Esophagus muscularis mucosa (tissue), 4 donors: ENCODE data around the gene GUCD1. TPM values are rescaled to one million over a fixed set of nuclear protein-coding genes. Genes with fewer than 3 reads are reported as not detected.

ENCODE experiments used
- DNase-seq: peaks from one replicate; pipeline ENCODE4 v3.0.0-alpha.2; 2017; ENCODE audit errors: extremely low spot score
- H3K27ac ChIP-seq, 4 donors: fragments of 200-600 bp; sonication (generic); replicated peaks in 1 of 4; 1 replicate in 3 of 4; 2 replicates in 1 of 4; pipeline ENCODE4 v1.5.1; 2016 to 2019; ENCODE audit warnings: mild to moderate bottlenecking in 1 of 4
- H3K27me3 ChIP-seq, 4 donors: fragments of 200-600 bp; sonication (generic); one replicate each; pipeline versions ENCODE4 v1.5.1 to v1.6.0; 2016 to 2019
- H3K36me3 ChIP-seq, 4 donors: fragments of 200-600 bp; sonication (generic); one replicate each; pipeline ENCODE4 v1.5.1; 2016 to 2019
- H3K4me1 ChIP-seq, 4 donors: fragments of 200-600 bp; sonication (generic); one replicate each; pipeline ENCODE4 v1.5.1; 2016 to 2019
- H3K4me3 ChIP-seq, 4 donors: fragments of 200-600 bp; sonication (generic); 1 replicate in 2 of 4; 2 replicates in 2 of 4; pipeline ENCODE4 v1.5.1; 2016 to 2019; ENCODE audit warnings: mild to moderate bottlenecking in 4 of 4, moderate library complexity in 1 of 4
- H3K9me3 ChIP-seq, 4 donors: fragments of 200-600 bp; sonication (generic); 1 replicate in 3 of 4; 2 replicates in 1 of 4; pipeline ENCODE4 v1.5.1; 2016 to 2019
- EP300 ChIP-seq: sonication (generic); formaldehyde crosslinking; IDR thresholded peaks from one replicate; pipeline ENCODE4 v1.6.1; 2017; ENCODE audit warnings: antibody characterized with exemption
- POLR2A ChIP-seq: fragments of 450-650 bp; IDR thresholded peaks from one replicate; pipeline ENCODE4 v1.6.1; 2017; ENCODE audit warnings: antibody characterized with exemption, moderate library complexity, mild to moderate bottlenecking, low read depth
- POLR2AphosphoS5 ChIP-seq, 2 donors: sonication (generic); formaldehyde crosslinking; IDR thresholded peaks; one replicate each; pipeline ENCODE4 v1.6.1; 2017; ENCODE audit warnings: antibody characterized with exemption in 2 of 2
- WGBS: methylation state at CpG from one replicate; pipeline ENCODE4 v1.1.5; 2018; 5-methylcytosine and 5-hydroxymethylcytosine counted together
- intact Hi-C: fragments of 100-400 bp; cut with DNase I; formaldehyde crosslinking; loops from one replicate; pipeline ENCODE4 v1.15.1; 2023
- total RNA-seq, 4 donors: library from RNA; depleted of rRNA; stranded (reverse); fragments of >200 nt; gene quantifications; one replicate each; pipeline versions ENCODE4 v1.1.0 to v1.2.1, GENCODE V29; 2016
- TF ChIP-seq, protein P1 (sequence below), 3 experiments: fragments of 200-600 bp in 2 of 3; fragments of 450-650 bp in 1 of 3; sonication (generic) in 2 of 3; IDR thresholded peaks; one replicate each; pipeline ENCODE4 v1.5.1; 2017 to 2019; ENCODE audit warnings: antibody characterized with exemption in 3 of 3, mild to moderate bottlenecking in 2 of 3, moderate library complexity in 1 of 3

Gene GUCD1
- total RNA-seq, 4 donors from 2014 or later = 93.4 to 202 (median 160) TPM

DNA sequence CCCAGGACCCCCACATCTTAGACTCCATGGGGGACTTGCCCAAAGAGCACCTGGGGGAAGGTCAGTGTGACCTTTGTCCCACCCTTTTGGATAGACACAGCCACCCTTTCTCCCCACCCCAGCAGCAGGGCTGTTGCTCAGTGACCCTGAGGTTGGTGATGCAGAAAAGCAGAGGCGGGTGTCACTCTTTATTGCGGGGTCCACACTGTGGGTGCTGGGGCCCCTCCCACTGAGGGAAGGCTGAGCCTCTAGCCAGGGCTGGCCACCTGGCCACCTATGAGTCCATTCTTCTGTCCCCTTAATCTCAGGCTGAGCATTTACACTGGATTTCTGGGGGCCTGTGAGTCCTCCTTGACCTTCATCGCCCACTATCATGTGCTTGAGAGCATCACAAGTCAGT, 30.5 kb upstream of the GUCD1 start:
- Histone ChIP-seq H3K27ac (peak overlapping the region; percentile 71 to 83 (median 80)), H3K36me3 (peaks cover 20 to 52% (median 35%) of the 10 kb centered on the region in 4 donors), H3K4me3 (no peak overlapping the region)

DNA sequence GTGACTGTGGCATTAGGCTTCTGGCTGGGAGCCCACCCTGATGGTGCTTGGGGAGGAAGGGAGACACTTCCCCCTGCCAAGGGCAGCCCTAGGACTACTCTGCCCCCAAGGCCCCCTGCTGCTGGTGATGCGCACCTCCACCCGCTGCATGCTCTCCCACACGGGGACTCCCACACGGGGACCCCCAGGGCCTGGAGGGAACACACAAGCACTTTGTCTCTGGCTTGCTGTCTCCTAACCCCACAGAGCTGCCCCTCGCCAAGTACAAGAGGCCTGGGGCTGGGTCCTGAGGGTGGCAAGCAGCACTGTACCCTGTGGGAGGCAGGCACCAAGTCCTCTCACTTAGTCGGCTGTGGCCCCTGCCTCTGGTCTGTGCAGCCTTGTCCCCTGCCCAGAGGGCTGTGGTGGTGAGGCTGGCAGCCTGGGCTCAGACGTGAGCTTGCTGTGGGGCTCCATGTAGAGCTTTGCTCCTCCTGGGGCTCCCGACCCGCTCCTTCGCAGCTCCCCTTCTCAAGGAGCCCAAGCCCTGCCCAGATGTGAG, 30.0 kb upstream of the GUCD1 start:
- H3K27me3 ChIP-seq = no peaks in the 10 kb centered on the region
- no peak for TF ChIP-seq POLR2AphosphoS5 (IDR thresholded peaks at IDR 0.05)
- TF ChIP-seq, protein P1, sequence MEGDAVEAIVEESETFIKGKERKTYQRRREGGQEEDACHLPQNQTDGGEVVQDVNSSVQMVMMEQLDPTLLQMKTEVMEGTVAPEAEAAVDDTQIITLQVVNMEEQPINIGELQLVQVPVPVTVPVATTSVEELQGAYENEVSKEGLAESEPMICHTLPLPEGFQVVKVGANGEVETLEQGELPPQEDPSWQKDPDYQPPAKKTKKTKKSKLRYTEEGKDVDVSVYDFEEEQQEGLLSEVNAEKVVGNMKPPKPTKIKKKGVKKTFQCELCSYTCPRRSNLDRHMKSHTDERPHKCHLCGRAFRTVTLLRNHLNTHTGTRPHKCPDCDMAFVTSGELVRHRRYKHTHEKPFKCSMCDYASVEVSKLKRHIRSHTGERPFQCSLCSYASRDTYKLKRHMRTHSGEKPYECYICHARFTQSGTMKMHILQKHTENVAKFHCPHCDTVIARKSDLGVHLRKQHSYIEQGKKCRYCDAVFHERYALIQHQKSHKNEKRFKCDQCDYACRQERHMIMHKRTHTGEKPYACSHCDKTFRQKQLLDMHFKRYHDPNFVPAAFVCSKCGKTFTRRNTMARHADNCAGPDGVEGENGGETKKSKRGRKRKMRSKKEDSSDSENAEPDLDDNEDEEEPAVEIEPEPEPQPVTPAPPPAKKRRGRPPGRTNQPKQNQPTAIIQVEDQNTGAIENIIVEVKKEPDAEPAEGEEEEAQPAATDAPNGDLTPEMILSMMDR (IDR thresholded peaks at IDR 0.05) = no peak
- 90% methylated on average over 2 of the region's 10 CpGs for WGBS
- H3K4me3 ChIP-seq = no peak overlapping the region
- H3K9me3 ChIP-seq = no peaks in the 10 kb centered on the region
- peaks cover 18 to 28% (median 27%) of the 10 kb centered on the region in 4 donors for H3K4me1 ChIP-seq
- no peak for DNase-seq
- intact Hi-C loops = no loop called here
- H3K36me3 ChIP-seq = peaks cover 20 to 52% (median 35%) of the 10 kb centered on the region in 4 donors
- H3K27ac ChIP-seq = peak overlapping the region; percentile 71 to 83 (median 80)

More for the DNA sequence above, 30.5 kb upstream of the GUCD1 start:
- H3K27me3 ChIP-seq = no peaks in the 10 kb centered on the region
- TF ChIP-seq, protein P1 (IDR thresholded peaks at IDR 0.05) = no peak
- no peak for TF ChIP-seq EP300
- no peak for TF ChIP-seq POLR2A
- no peak for TF ChIP-seq POLR2AphosphoS5 (IDR thresholded peaks at IDR 0.05)
- intact Hi-C loops = no loop called here
- WGBS = 80% methylated on average over 1 of the region's 3 CpGs
- H3K4me1 ChIP-seq = peaks cover 18 to 28% (median 26%) of the 10 kb centered on the region in 4 donors
- no peak for DNase-seq
- no peaks in the 10 kb centered on the region for H3K9me3 ChIP-seq

DNA sequence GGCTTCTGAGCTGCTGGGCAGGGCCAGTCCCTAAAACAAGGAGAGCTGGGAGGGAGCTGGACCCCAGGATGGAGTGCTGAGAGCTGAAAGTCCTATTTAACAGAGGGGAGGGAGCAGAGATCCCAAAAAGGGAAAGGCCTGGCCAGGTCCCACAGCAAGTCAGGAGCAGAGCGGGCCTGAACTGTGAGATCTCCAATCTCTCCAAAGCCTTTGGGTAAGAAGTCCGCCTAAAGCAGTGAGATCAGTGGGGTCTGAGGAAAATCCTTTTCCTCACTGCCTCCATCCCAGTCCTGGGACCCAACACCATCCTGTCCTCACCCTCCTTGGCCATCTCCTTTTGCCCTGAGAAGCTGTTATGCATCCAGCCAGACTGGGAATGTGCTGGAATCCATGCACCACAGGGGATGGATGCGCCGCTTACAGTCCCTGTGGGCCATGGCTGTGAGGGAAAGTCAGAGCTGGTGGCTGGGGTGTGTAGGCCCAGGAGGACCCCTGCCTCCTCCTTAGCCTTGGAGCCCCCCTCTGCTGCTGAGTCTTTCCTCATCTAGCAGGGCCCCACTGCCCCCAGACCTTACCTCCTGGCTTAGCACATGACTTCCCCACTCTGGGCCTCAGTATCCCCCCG, 29.3 kb upstream of the GUCD1 start:
- Histone ChIP-seq H3K36me3 (peaks cover 20 to 47% (median 31%) of the 10 kb centered on the region in 4 donors), H3K27me3 (no peaks in the 10 kb centered on the region), H3K4me3 (peak overlapping the region; percentile 11 to 31 (median 29)), H3K27ac (peak overlapping the region; percentile 71 to 83 (median 80)), H3K4me1 (peaks cover 18 to 28% (median 26%) of the 10 kb centered on the region in 4 donors), H3K9me3 (no peaks in the 10 kb centered on the region)
- 88% methylated on average over 4 of the region's 5 CpGs for WGBS
- DNase-seq = no peak
- TF ChIP-seq POLR2A = no peak
- TF ChIP-seq EP300 = no peak
- TF ChIP-seq, protein P1 (IDR thresholded peaks at IDR 0.05) = no peak
- no peak for TF ChIP-seq POLR2AphosphoS5 (IDR thresholded peaks at IDR 0.05)
- intact Hi-C loops = no loop called here

DNA sequence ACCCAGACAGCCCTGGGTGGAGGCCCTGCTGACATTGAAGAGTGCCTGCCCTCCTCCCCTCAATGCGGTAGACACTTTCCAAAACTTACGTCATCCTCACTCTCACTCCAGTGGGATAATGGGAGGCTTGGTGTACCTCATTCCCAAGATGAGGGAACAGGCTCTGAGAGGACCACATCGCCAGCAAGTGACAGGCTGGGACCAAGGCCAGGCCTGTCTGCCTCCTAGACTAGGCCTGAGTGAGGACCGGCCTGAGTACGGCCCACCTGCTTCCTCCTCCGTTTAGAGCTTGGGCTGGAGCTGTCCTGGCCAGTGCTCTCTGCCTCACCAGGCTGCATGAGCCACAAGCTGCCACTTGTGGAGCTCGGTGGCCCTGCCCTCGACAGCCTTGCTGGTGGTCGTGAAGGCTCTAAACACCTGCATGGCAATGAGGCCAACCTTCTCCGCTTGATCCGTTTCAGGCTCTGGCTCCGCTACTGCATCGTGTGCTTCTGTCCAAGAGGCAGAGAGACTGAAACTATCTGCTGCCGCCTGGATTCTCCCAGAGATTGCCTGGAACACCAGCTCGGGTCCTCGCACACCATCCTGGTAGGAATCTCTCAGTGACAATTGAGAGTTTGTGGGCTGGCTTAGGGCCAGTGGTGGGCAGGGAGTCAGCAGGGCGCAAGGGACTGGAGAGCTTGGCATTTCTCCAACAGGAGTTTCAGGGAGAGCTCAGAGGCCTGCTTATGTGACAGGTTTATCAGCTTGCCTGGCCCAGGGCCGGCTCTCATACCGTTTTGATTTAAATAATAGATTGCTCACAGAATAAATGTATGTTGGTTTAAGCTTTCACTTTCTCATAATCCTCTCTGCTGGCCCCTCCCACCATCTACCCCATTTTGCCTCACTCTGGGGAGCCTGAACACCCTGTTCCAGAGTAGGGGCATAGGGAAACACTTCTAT, 28.6 kb upstream of the GUCD1 start:
- H3K4me3 ChIP-seq = peak overlapping the region; percentile 11 to 31 (median 29)
- intact Hi-C loops = no loop called here
- H3K36me3 ChIP-seq = peaks cover 18 to 39% (median 26%) of the 10 kb centered on the region in 4 donors
- TF ChIP-seq POLR2A = no peak
- no peak for TF ChIP-seq EP300
- TF ChIP-seq, protein P1 (IDR thresholded peaks at IDR 0.05) = no peak
- no peak for TF ChIP-seq POLR2AphosphoS5 (IDR thresholded peaks at IDR 0.05)
- peaks cover 18 to 28% (median 26%) of the 10 kb centered on the region in 4 donors for H3K4me1 ChIP-seq
- no peak for DNase-seq
- WGBS = 34% methylated on average over 18 of the region's 19 CpGs
- H3K9me3 ChIP-seq = no peaks in the 10 kb centered on the region
- peak overlapping the region; percentile 71 to 83 (median 80) for H3K27ac ChIP-seq
- no peaks in the 10 kb centered on the region for H3K27me3 ChIP-seq
